Keratinocyte (primary cell): ENCODE data around the gene OR51E2. TPM values are rescaled to one million over a fixed set of nuclear protein-coding genes. Genes with fewer than 3 reads are reported as not detected.

ENCODE experiments used
- DNase-seq: peaks from one replicate; pipeline ENCODE4 v3.0.0-alpha.2; 2011; ENCODE audit warnings: low read depth, missing footprints, low spot score
- FAIRE-seq: peaks from 2 replicates; lab custom pipeline; 2011; peaks lifted over from hg19 to GRCh38; lab: Jason Lieb, UNC
- H2AFZ ChIP-seq: 2 replicates; pipeline ENCODE4 v1.6.0; 2012; ENCODE audit warnings: low read length, control low read depth, inconsistent platforms; ENCODE audit not compliant: control insufficient read depth
- H3K27ac ChIP-seq: 2 replicates; pipeline ENCODE4 v1.5.1; 2011; ENCODE audit warnings: low read length; ENCODE audit not compliant: control insufficient read depth, insufficient read depth
- H3K27me3 ChIP-seq: 3 replicates; pipeline ENCODE4 v1.6.0; 2011; ENCODE audit warnings: low read length; ENCODE audit not compliant: control insufficient read depth, insufficient read depth; ENCODE audit errors: extremely low read depth
- H3K36me3 ChIP-seq, 2 experiments: 2 replicates in 1 of 2; 3 replicates in 1 of 2; pipeline ENCODE4 v1.5.1; 2011; ENCODE audit warnings: low read length in 2 of 2, mild to moderate bottlenecking in 1 of 2; ENCODE audit not compliant: control insufficient read depth in 2 of 2, insufficient read depth in 2 of 2; ENCODE audit errors: extremely low read depth in 1 of 2
- H3K4me1 ChIP-seq: 3 replicates; pipeline ENCODE4 v1.5.1; 2011; ENCODE audit warnings: low read length; ENCODE audit not compliant: control insufficient read depth, insufficient read depth; ENCODE audit errors: extremely low read depth
- H3K4me2 ChIP-seq: 3 replicates; pipeline ENCODE4 v1.6.0; 2011; ENCODE audit warnings: low read depth, low read length; ENCODE audit not compliant: control insufficient read depth, insufficient read depth; ENCODE audit errors: extremely low read depth
- H3K4me3 ChIP-seq, 3 experiments: fragments of 200-600 bp in 1 of 3; sonication (generic) in 1 of 3; 2 replicates in 2 of 3; 3 replicates in 1 of 3; pipeline ENCODE4 v1.5.1; 2011 to 2016; ENCODE audit warnings: low read length in 3 of 3, mild to moderate bottlenecking in 3 of 3, control low read depth in 2 of 3, inconsistent platforms in 1 of 3, low read depth in 1 of 3, mixed read lengths in 1 of 3, mixed run types in 1 of 3, moderate library complexity in 1 of 3; ENCODE audit not compliant: control insufficient read depth in 2 of 3, insufficient read depth in 2 of 3; ENCODE audit errors: extremely low read depth in 1 of 3
- H3K79me2 ChIP-seq: 2 replicates; pipeline ENCODE4 v1.6.0; 2012; ENCODE audit warnings: low read length; ENCODE audit not compliant: control insufficient read depth, insufficient read depth
- H3K9ac ChIP-seq: 3 replicates; pipeline ENCODE4 v1.6.0; 2011; ENCODE audit warnings: low read length; ENCODE audit not compliant: control insufficient read depth, insufficient read depth; ENCODE audit errors: extremely low read depth
- H3K9me1 ChIP-seq: 3 replicates; pipeline ENCODE4 v1.6.0; 2011; ENCODE audit warnings: low read length; ENCODE audit not compliant: control insufficient read depth, insufficient read depth; ENCODE audit errors: extremely low read depth
- H3K9me3 ChIP-seq: 2 replicates; pipeline ENCODE4 v1.5.1; 2012; ENCODE audit warnings: low read depth, low read length; ENCODE audit not compliant: control insufficient read depth
- H4K20me1 ChIP-seq: 3 replicates; pipeline ENCODE4 v1.6.0; 2011; ENCODE audit warnings: low read length; ENCODE audit not compliant: control insufficient read depth, insufficient read depth; ENCODE audit errors: extremely low read depth
- CTCF ChIP-seq, 3 experiments: IDR thresholded peaks in 1 of 3; conservative IDR thresholded peaks in 1 of 3; optimal IDR thresholded peaks in 1 of 3; 2 replicates in 2 of 3; 3 replicates in 1 of 3; pipeline versions ENCODE3 to v1.5.1; 2011; ENCODE audit warnings: low read length in 3 of 3, mild to moderate bottlenecking in 3 of 3, moderate library complexity in 2 of 3, control low read depth in 1 of 3, inconsistent platforms in 1 of 3; ENCODE audit not compliant: insufficient read depth in 2 of 3; ENCODE audit errors: extremely low read depth in 1 of 3
- EZH2 ChIP-seq: IDR thresholded peaks from one replicate; pipeline ENCODE4 v1.6.1; 2012; ENCODE audit warnings: inconsistent platforms, mild to moderate bottlenecking, low read length, moderate library complexity
- dilution Hi-C: fragments of 300-500 bp; cut with MboI; formaldehyde crosslinking; loops from one replicate; pipeline ENCODE4 v1.7.0; 2020; ENCODE audit warnings: low sequenced_read_pairs; ENCODE audit not compliant: extremely low pct_ligation_motif_present
- polyA plus RNA-seq, 5 experiments: library from polyadenylated mRNA; depleted of rRNA in 3 of 5; stranded (reverse) in 3 of 5; stranded (forward) in 1 of 5; unstranded in 1 of 5; fragments of >200 nt; gene quantifications; 1 replicate in 1 of 5; 2 replicates in 3 of 5; 3 replicates in 1 of 5; pipeline versions ENCODE4 v1.2.1 to v1.2.3, GENCODE V29; 2011 to 2012; ENCODE audit warnings: missing spikeins in 2 of 5, low read depth in 1 of 5, low replicate concordance in 1 of 5

OR51E2 gene
- polyA plus RNA-seq, 1 donor (not counting 4 experiments of a cell fraction or from before 2014, with no cell fraction given): 0.03 TPM

- H3K27me3 ChIP-seq: no peaks in the 10 kb centered on the region
- dilution Hi-C loops: no loop called here
- no peak for DNase-seq
- no peak overlapping the region for H3K9ac ChIP-seq
- no peak overlapping the region for H3K27ac ChIP-seq
- no peak overlapping the region for H3K4me2 ChIP-seq
- no peaks in the 10 kb centered on the region for H3K79me2 ChIP-seq
- no peaks in the 10 kb centered on the region for H4K20me1 ChIP-seq
- no peak for FAIRE-seq
- H3K9me1 ChIP-seq: no peaks in the 10 kb centered on the region
- H3K4me1 ChIP-seq: no peaks in the 10 kb centered on the region
- no peaks in the 10 kb centered on the region for H3K9me3 ChIP-seq
- no peak overlapping the region for H2AFZ ChIP-seq
- TF ChIP-seq CTCF (optimal IDR thresholded peaks at IDR 0.05 in 1 of 3, IDR thresholded peaks at IDR 0.05 in 1 of 3, conservative IDR thresholded peaks at IDR 0.05 in 1 of 3; ENCODE audit: extremely low read depth in 1 of 3, insufficient read depth in 2 of 3, low read length in 3 of 3): no peak
- TF ChIP-seq EZH2: no peak
- H3K36me3 ChIP-seq: no peaks in the 10 kb centered on the region
- no peak overlapping the region for H3K4me3 ChIP-seq
Observed at GRCh38 chr11:4645974-4646373, 51.7 kb downstream of the OR51E2 start.

- Histone ChIP-seq H3K4me3 (no peak overlapping the region), H3K9me3 (no peaks in the 10 kb centered on the region), H2AFZ (no peak overlapping the region), H3K9ac (no peak overlapping the region), H3K27me3 (no peaks in the 10 kb centered on the region), H3K4me2 (no peak overlapping the region), H4K20me1 (no peaks in the 10 kb centered on the region), H3K79me2 (no peaks in the 10 kb centered on the region), H3K4me1 (no peaks in the 10 kb centered on the region), H3K9me1 (no peaks in the 10 kb centered on the region), H3K36me3 (no peaks in the 10 kb centered on the region), H3K27ac (no peak overlapping the region)
- FAIRE-seq (no peak), DNase-seq (no peak)
- dilution Hi-C loops: no loop called here
- TF ChIP-seq EZH2: no peak
- no peak for TF ChIP-seq CTCF (optimal IDR thresholded peaks at IDR 0.05 in 1 of 3, IDR thresholded peaks at IDR 0.05 in 1 of 3, conservative IDR thresholded peaks at IDR 0.05 in 1 of 3; ENCODE audit: extremely low read depth in 1 of 3, insufficient read depth in 2 of 3, low read length in 3 of 3)
Observed at GRCh38 chr11:4644233-4644632, 53.4 kb downstream of the OR51E2 start.
